Ovary (tissue), 9 donors: ENCODE measurements around the gene PARP11. TPM values are rescaled to one million over a fixed set of nuclear protein-coding genes. Genes with fewer than 3 reads are reported as not detected.

Experiments used
- DNase-seq, 5 donors: peaks; one replicate each; pipeline ENCODE4 v3.0.0-alpha.2; 2019 to 2020
- H3K27ac ChIP-seq, 2 donors: fragments of 200-600 bp; one replicate each; pipeline versions ENCODE4 v1.5.1 to v1.8.0; 2019 to 2022
- H3K27me3 ChIP-seq: fragments of 200-600 bp; one replicate; pipeline ENCODE4 v1.8.0; 2022
- H3K36me3 ChIP-seq: fragments of 200-600 bp; sonication (generic); one replicate; pipeline ENCODE4 v1.5.1; 2019
- H3K4me1 ChIP-seq: one replicate; pipeline ENCODE4 v1.8.1; 2013; ENCODE audit warnings: mild to moderate bottlenecking, moderate library complexity; ENCODE audit not compliant: insufficient read depth
- H3K4me3 ChIP-seq: fragments of 200-600 bp; sonication (generic); one replicate; pipeline ENCODE4 v1.5.1; 2017
- H3K9me3 ChIP-seq, 2 donors: fragments of 200-600 bp in 1 of 2; sonication (generic) in 1 of 2; one replicate each; pipeline versions ENCODE4 v1.5.1 to v1.8.1; 2013 to 2019; ENCODE audit warnings: mild to moderate bottlenecking in 1 of 2, moderate library complexity in 1 of 2
- CTCF ChIP-seq, 3 donors: fragments of 450-650 bp in 2 of 3; fragments of 200-600 bp in 1 of 3; IDR thresholded peaks; one replicate each; pipeline versions ENCODE4 v1.5.1 to v1.8.0; 2016 to 2022; ENCODE audit warnings: antibody characterized with exemption in 3 of 3, mild to moderate bottlenecking in 1 of 3
- EP300 ChIP-seq: sonication (generic); formaldehyde crosslinking; IDR thresholded peaks from one replicate; pipeline ENCODE4 v1.6.1; 2017; ENCODE audit warnings: antibody characterized with exemption
- POLR2A ChIP-seq: fragments of 450-650 bp; IDR thresholded peaks from one replicate; pipeline ENCODE4 v1.6.1; 2017; ENCODE audit warnings: antibody characterized with exemption, mild to moderate bottlenecking, moderate library complexity
- WGBS, 3 donors: extraction: QIAGEN DNeasy Blood & Tissue Kit in 1 of 3; methylation state at CpG; one replicate each; pipeline versions ENCODE4 v1.1.5 to v1.1.7; 2013 to 2017; 5-methylcytosine and 5-hydroxymethylcytosine counted together
- intact Hi-C, 4 donors: fragments of 100-400 bp; cut with DNase I; formaldehyde crosslinking; loops; one replicate each; pipeline versions ENCODE4 v1.11.0 to v1.15.1; 2022 to 2023
- polyA plus RNA-seq, 2 donors: library from polyadenylated mRNA; stranded (reverse); fragments of 200-250 nt in 1 of 2; fragments of 350-450 nt in 1 of 2; fragmentation: Illumina TruSeq in 1 of 2; extraction: RNeasy Lipid Tissue Mini Kit (QIAGEN cat#74804) in 1 of 2; gene quantifications; one replicate each; pipeline ENCODE4 v1.2.3, GENCODE V29; 2013 to 2014
- total RNA-seq, 7 donors: library from RNA; depleted of rRNA in 2 of 7; stranded (reverse); fragments of >200 nt in 2 of 7; fragmentation: NEBNext Ultra II Directional in 3 of 7; extraction: Animal tissue kit (Norgen Biotek cat#: 25700) in 3 of 7; gene quantifications; one replicate each; pipeline versions ENCODE4 v1.1.0 to v1.2.4, GENCODE V29; 2016 to 2023
- donor health status: DM: no; HTN: no; CAD: no; lungs with moderate emphysema.
- donor health status: DM: no; HTN: no; CAD: no.
- donor health status: Bipolar disorder and iron deficiency.
- donor health status: DM: yes; HTN: yes; CAD: no.
- donor health status: DM: no; HTN: no; CAD: no.
- donor health status: DM: yes; HTN: yes; CAD: no.

PARP11 gene
- total and polyA plus RNA-seq, 9 donors: 7.4 to 22.1 (median 17.4) TPM

GRCh38 chr12:3768911-3769447 is 104.2 kb downstream of the PARP11 start:
- 74 to 77% (median 76%) methylated on average over 3 of the region's 3 CpGs for WGBS, 3 donors
- no peak for DNase-seq
- no peaks in the 10 kb centered on the region for H3K27me3 ChIP-seq
- H3K4me1 ChIP-seq: no peaks in the 10 kb centered on the region
- no peaks in the 10 kb centered on the region for H3K36me3 ChIP-seq
- no peak overlapping the region for H3K27ac ChIP-seq
- no peaks in the 10 kb centered on the region for H3K9me3 ChIP-seq
- no peak overlapping the region for H3K4me3 ChIP-seq
- intact Hi-C loops: no loop called here
- TF ChIP-seq CTCF (IDR thresholded peaks at IDR 0.05) (no peak), POLR2A (no peak), EP300 (no peak)

DNA sequence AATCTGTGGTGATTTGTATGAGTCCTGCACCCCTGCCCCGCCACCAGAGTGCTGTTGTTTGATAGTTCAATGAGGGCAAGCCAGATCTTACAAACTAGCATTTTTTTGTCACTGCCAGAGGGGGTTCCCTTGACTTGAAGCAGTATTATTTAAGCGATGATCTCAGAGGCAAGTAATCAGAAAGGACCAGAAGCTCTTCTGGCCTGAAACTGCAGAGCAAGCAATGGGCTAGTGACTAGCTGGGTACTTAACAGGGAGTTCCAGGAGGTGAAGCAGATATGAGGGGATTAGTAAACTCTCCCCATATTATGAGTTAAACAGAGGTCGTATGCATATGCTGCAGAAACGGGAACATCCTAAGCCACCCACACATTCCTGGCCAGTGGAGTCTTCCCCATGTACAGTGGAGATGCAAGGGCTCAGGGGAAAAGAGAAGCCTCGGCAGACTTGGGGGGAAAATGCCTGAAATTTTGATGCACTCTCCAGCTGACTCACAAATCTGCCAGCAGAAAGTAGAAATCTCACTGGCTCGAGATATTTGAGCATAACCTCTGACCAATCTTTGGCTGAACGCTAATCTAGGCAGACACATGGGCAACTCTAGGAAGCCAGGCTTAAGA is 112.0 kb downstream of the PARP11 start:
- no peak for TF ChIP-seq POLR2A
- TF ChIP-seq EP300: no peak
- TF ChIP-seq CTCF (IDR thresholded peaks at IDR 0.05): no peak

DNA sequence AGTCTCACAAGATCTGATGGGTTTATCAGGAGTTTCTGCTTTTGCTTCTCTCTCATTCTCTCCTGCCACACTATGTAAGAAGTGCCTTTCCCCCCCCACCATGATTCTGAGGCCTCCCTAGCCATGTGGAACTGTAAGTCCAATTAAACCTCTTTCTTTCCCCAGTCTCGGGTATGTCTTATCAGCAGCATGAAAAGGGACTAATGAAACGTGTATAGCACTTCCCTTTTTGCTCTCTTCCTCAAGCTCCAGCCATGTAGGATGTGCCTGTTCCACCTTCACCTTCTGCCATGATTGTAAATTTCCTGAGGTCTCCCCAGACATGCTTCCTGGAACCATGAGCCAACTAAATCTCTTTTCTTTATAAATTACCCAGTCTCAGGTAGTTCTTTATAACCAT is 113.3 kb downstream of the PARP11 start:
- no peaks in the 10 kb centered on the region for H3K27me3 ChIP-seq
- no peak overlapping the region for H3K4me3 ChIP-seq
- no peaks in the 10 kb centered on the region for H3K36me3 ChIP-seq
- no peak for TF ChIP-seq CTCF (IDR thresholded peaks at IDR 0.05)
- TF ChIP-seq POLR2A: no peak
- TF ChIP-seq EP300: no peak
- intact Hi-C loops: no loop called here
- H3K4me1 ChIP-seq: no peaks in the 10 kb centered on the region
- H3K9me3 ChIP-seq: no peaks in the 10 kb centered on the region
- H3K27ac ChIP-seq: no peak overlapping the region
- no peak for DNase-seq
- 52 to 64% (median 56%) methylated on average over 2 of the region's 2 CpGs for WGBS, 3 donors

More for the DNA sequence above, 112.0 kb downstream of the PARP11 start:
- no peaks in the 10 kb centered on the region for H3K27me3 ChIP-seq
- WGBS, 3 donors: 14 to 33% (median 30%) methylated on average over 7 of the region's 7 CpGs
- no peaks in the 10 kb centered on the region for H3K4me1 ChIP-seq
- no peak for DNase-seq
- H3K36me3 ChIP-seq: no peaks in the 10 kb centered on the region
- H3K27ac ChIP-seq: no peak overlapping the region
- intact Hi-C loops: no loop called here
- no peaks in the 10 kb centered on the region for H3K9me3 ChIP-seq
- no peak overlapping the region for H3K4me3 ChIP-seq

Other genes with a start within 250 kb of the PARP11 start
- 1 to 10 TPM; 1.8 to 7.7 (median 4.5) TPM for gene CRACR2A, start 120.3 kb downstream of the PARP11 start, total RNA-seq
- gene CRACR2A, start 120.3 kb downstream of the PARP11 start, polyA plus RNA-seq: 1 to 10 TPM; 2.3 to 4.4 TPM